HG03097 (cell line): Measurements from ENCODE around the gene BCL11A.
A peak's percentile ranks its signal among the peaks of the same experiment; 100 is the strongest.

Source experiments
- ATAC-seq: cut with Tn5 transposase; IDR thresholded peaks from one replicate; pipeline ENCODE4 v1.9.1; 2021; ENCODE audit not compliant: unreplicated experiment, low FRiP score

The BCL11A gene

GRCh38 chr2:60413814-60414168 lies 139.7 kb downstream of the BCL11A start:
- ATAC-seq = peak; percentile 90

GRCh38 chr2:60413069-60413813 lies 140.2 kb downstream of the BCL11A start:
- peak; percentile 29 for ATAC-seq

- ATAC-seq = no peak
Observed at GRCh38 chr2:60412620-60413019, 140.8 kb downstream of the BCL11A start.

- ATAC-seq = no peak
Observed at GRCh38 chr2:60412027-60412426, 141.4 kb downstream of the BCL11A start.

GRCh38 chr2:60411295-60411694 lies 142.2 kb downstream of the BCL11A start:
- no peak for ATAC-seq

GRCh38 chr2:60410456-60411146 lies 142.9 kb downstream of the BCL11A start:
- no peak for ATAC-seq

GRCh38 chr2:60409531-60409871 lies 144.0 kb downstream of the BCL11A start:
- ATAC-seq = no peak

- no peak for ATAC-seq
Observed at GRCh38 chr2:60408811-60409530, 144.5 kb downstream of the BCL11A start.

- no peak for ATAC-seq
Observed at GRCh38 chr2:60408207-60408606, 145.2 kb downstream of the BCL11A start.

- ATAC-seq = no peak
Observed at GRCh38 chr2:60407398-60407797, 146.1 kb downstream of the BCL11A start.

- no peak for ATAC-seq
Observed at GRCh38 chr2:60406192-60406591, 147.3 kb downstream of the BCL11A start.

- ATAC-seq = no peak
Observed at GRCh38 chr2:60405271-60405919, 148.1 kb downstream of the BCL11A start.
